Body of pancreas (tissue), 4 donors: Measurements from ENCODE around the gene ATP13A3. TPM values are rescaled to one million over a fixed set of nuclear protein-coding genes. Genes with fewer than 3 reads are reported as not detected.
A peak's percentile ranks its signal among the peaks of the same experiment; 100 is the strongest.

ENCODE experiments used
- ATAC-seq: fragments of 150-250 bp; one replicate; pipeline ENCODE4 v1.9.1; 2016
- DNase-seq, 4 donors: peaks; one replicate each; pipeline ENCODE4 v3.0.0-alpha.2; 2019
- H3K27ac ChIP-seq, 4 donors: fragments of 200-600 bp; sonication (generic); 1 replicate in 3 of 4; 2 replicates in 1 of 4; pipeline versions ENCODE4 v1.5.1 to v1.6.1; 2016 to 2019; ENCODE audit warnings: mild to moderate bottlenecking in 1 of 4, mixed read lengths in 1 of 4, moderate library complexity in 1 of 4
- H3K27me3 ChIP-seq, 2 donors: fragments of 200-600 bp; sonication (generic); one replicate each; pipeline ENCODE4 v1.6.0; 2016; ENCODE audit warnings: mild to moderate bottlenecking in 1 of 2
- H3K36me3 ChIP-seq, 2 donors: fragments of 200-600 bp; sonication (generic); replicated peaks in 1 of 2; 2 replicates each; pipeline ENCODE4 v1.5.1; 2016; ENCODE audit warnings: low read depth in 2 of 2; ENCODE audit not compliant: insufficient read depth in 1 of 2
- H3K4me1 ChIP-seq: fragments of 200-600 bp; sonication (generic); one replicate; pipeline ENCODE4 v1.6.0; 2016
- H3K4me3 ChIP-seq, 2 donors: fragments of 200-600 bp; sonication (generic); 1 replicate in 1 of 2; 2 replicates in 1 of 2; pipeline ENCODE4 v1.5.1; 2016 to 2019
- H3K9me3 ChIP-seq, 3 donors: fragments of 200-600 bp; sonication (generic); 1 replicate in 2 of 3; 2 replicates in 1 of 3; pipeline ENCODE4 v1.5.1; 2016
- POLR2A ChIP-seq, 3 donors: fragments of 450-650 bp; IDR thresholded peaks; one replicate each; pipeline ENCODE4 v1.6.1; 2016; ENCODE audit warnings: antibody characterized with exemption in 3 of 3, mild to moderate bottlenecking in 2 of 3
- WGBS, 2 donors: methylation state at CpG; one replicate each; pipeline ENCODE4 v1.1.5; 2017; 5-methylcytosine and 5-hydroxymethylcytosine counted together
- intact Hi-C: fragments of 100-400 bp; cut with DNase I; formaldehyde crosslinking; loops from one replicate; pipeline ENCODE4 v1.15.1; 2023
- total RNA-seq, 2 donors: library from RNA; depleted of rRNA; stranded (reverse); fragments of >200 nt; gene quantifications; one replicate each; pipeline ENCODE4 v1.1.0, GENCODE V29; 2016
- TF ChIP-seq, protein P1 (sequence below), 7 experiments: fragments of 450-650 bp in 4 of 7; fragments of 200-600 bp in 3 of 7; sonication (generic) in 3 of 7; IDR thresholded peaks; one replicate each; pipeline ENCODE4 v1.5.1; 2016 to 2019; ENCODE audit warnings: antibody characterized with exemption in 7 of 7

Gene ATP13A3
- total RNA-seq, 2 donors from 2014 or later, result 35.6 to 56.0 TPM

DNA sequence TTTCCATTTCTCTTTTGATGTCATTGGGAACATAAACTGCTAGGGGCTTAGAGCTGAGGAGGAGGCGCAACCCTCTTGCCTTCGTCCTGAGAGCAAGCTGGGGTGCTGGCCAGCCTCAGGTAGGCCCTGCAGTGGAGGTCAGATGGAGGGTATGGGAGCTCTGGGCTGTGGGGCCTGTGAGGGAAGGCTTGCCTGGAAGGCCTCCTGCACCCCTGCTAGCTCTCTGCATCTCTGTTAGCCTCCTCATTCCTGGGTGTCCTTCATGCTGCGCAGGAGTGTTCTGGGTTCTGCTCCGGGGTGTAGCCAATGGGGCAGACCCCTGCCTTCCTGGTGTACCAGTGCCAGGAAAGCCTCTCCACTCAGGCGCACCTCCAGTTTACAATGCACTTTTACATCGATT lies 99.5 kb downstream of the ATP13A3 start:
- H3K4me1 ChIP-seq, result no peaks in the 10 kb centered on the region
- H3K27ac ChIP-seq, result no peak overlapping the region
- no peaks in the 10 kb centered on the region for H3K9me3 ChIP-seq
- H3K27me3 ChIP-seq, result no peaks in the 10 kb centered on the region
- WGBS, 2 donors, result 82 to 87% methylated on average over 1 to 6 of the region's 6 CpGs
- no peak overlapping the region for H3K4me3 ChIP-seq
- TF ChIP-seq, protein P1, sequence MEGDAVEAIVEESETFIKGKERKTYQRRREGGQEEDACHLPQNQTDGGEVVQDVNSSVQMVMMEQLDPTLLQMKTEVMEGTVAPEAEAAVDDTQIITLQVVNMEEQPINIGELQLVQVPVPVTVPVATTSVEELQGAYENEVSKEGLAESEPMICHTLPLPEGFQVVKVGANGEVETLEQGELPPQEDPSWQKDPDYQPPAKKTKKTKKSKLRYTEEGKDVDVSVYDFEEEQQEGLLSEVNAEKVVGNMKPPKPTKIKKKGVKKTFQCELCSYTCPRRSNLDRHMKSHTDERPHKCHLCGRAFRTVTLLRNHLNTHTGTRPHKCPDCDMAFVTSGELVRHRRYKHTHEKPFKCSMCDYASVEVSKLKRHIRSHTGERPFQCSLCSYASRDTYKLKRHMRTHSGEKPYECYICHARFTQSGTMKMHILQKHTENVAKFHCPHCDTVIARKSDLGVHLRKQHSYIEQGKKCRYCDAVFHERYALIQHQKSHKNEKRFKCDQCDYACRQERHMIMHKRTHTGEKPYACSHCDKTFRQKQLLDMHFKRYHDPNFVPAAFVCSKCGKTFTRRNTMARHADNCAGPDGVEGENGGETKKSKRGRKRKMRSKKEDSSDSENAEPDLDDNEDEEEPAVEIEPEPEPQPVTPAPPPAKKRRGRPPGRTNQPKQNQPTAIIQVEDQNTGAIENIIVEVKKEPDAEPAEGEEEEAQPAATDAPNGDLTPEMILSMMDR (IDR thresholded peaks at IDR 0.05), result no peak
- TF ChIP-seq POLR2A (IDR thresholded peaks at IDR 0.05), result no peak
- ATAC-seq, result no peak
- intact Hi-C loops, result no loop called here
- H3K36me3 ChIP-seq, result no peaks in the 10 kb centered on the region
- peak in 1 of 4 donors; percentile 4 for DNase-seq

DNA sequence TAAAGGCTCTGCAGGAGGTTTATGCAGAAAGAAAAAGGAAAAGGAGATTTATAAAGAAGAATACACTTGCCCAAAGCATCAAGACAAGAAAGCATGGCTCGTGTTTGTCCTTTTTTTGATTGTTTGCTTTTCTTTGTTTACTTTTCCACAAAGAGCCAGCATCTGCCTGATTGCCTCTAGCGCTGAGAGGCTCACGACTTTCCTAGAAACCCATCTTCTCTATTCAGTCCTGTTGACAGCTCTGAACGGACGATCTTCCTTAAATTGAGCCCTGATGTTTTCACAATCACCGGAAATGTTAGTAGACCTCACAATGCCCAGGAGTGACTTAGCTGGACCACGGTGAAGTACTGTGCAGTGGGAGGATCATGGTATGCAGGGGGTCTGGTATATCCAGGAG lies 100.2 kb downstream of the ATP13A3 start:
- Histone ChIP-seq H3K9me3 (no peaks in the 10 kb centered on the region), H3K27ac (no peak overlapping the region), H3K4me3 (no peak overlapping the region), H3K36me3 (no peaks in the 10 kb centered on the region), H3K27me3 (no peaks in the 10 kb centered on the region), H3K4me1 (peaks cover 1% of the 10 kb centered on the region)
- DNase-seq, result peak in 1 of 4 donors; percentile 1
- WGBS, 2 donors, result 43 to 56% methylated on average over 7 of the region's 7 CpGs
- no peak for ATAC-seq
- no peak for TF ChIP-seq POLR2A (IDR thresholded peaks at IDR 0.05)
- TF ChIP-seq, protein P1 (IDR thresholded peaks at IDR 0.05), result no peak
- intact Hi-C loops, result no loop called here

DNA sequence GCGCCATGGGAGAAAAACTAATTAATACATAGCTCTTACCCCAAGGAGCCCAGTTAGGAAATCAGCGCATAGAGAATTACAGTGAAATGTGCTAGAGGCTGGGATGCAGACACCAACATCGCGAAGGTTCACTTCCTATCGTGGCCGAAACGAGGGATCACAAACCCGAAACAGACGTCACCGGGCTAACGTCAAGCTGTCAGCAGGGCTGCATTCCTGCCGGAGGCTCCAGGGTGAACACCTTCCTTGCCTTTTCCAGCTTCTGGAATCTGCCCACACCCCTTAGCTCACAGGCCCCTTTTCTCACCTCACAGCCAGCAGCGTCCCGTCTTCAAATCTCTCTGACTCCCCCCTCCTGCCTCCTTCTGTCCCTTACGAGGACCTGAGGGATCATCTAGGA lies 100.7 kb downstream of the ATP13A3 start:
- whole genome bisulfite sequencing, 2 donors, result 76 to 88% methylated on average over 15 of the region's 15 CpGs

DNA sequence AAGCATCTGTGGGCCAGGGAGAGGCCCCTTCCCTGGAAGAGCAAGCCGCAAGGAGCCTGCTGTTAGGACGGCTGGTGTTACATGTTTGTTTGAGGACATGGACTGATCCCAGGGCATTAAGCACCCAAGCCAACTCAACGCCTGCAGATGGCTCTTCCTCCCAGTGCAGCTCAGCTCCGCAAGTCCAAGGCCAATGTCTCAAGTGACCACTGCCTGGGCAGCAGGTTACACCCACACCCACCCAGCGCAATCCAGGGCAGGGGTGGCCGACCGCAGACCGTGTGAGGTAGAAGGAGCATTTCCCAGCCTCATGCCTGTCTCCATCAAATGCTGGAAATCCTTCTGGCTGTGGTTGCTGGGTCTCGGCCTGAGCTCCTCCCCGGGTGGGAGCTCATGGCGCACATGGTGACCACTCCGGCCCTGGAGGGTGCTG lies 102.2 kb downstream of the ATP13A3 start:
- Histone ChIP-seq H3K27ac (no peak overlapping the region), H3K36me3 (no peaks in the 10 kb centered on the region), H3K4me1 (peaks cover 6% of the 10 kb centered on the region), H3K9me3 (no peaks in the 10 kb centered on the region), H3K27me3 (peaks cover 0 to 4% of the 10 kb centered on the region in 2 donors), H3K4me3 (no peak overlapping the region)
- WGBS, 2 donors, result 78% methylated on average over 10 to 12 of the region's 12 CpGs
- TF ChIP-seq POLR2A (IDR thresholded peaks at IDR 0.05), result no peak
- TF ChIP-seq, protein P1 (IDR thresholded peaks at IDR 0.05), result no peak
- ATAC-seq (no peak), DNase-seq (peak in 1 of 4 donors; percentile 4)
- intact Hi-C loops, result no loop called here

More for the DNA sequence above, 100.7 kb downstream of the ATP13A3 start:
- H3K36me3 ChIP-seq, result no peaks in the 10 kb centered on the region
- no peak for ATAC-seq
- H3K27ac ChIP-seq, result no peak overlapping the region
- TF ChIP-seq, protein P1 (IDR thresholded peaks at IDR 0.05), result no peak
- TF ChIP-seq POLR2A (IDR thresholded peaks at IDR 0.05), result no peak
- peaks cover 6% of the 10 kb centered on the region for H3K4me1 ChIP-seq
- intact Hi-C loops, result no loop called here
- peak in 1 of 4 donors; percentile 4 for DNase-seq
- H3K4me3 ChIP-seq, result no peak overlapping the region
- H3K9me3 ChIP-seq, result no peaks in the 10 kb centered on the region
- H3K27me3 ChIP-seq, result no peaks in the 10 kb centered on the region

DNA sequence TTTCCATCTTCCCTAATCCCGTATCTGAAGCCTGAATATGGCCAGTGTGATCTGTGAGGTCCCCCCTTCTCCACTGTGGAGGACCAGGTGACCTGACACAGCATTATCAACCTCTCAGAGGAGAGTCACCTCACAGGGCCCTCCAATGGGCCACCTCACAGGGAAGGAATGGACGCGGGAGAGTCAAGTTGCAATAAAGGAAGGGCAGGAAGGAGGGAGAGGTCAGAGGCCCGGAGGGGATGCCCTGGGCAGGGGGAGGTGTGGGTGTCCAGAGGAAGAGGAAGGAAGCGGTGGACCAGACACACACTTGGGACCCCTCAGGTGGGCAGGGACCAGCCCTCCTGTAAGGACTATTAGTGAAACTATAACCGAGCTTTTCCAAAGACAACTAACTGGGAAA lies 102.6 kb downstream of the ATP13A3 start:
- intact Hi-C loops, result no loop called here
- peaks cover 0 to 4% of the 10 kb centered on the region in 2 donors for H3K27me3 ChIP-seq
- TF ChIP-seq, protein P1 (IDR thresholded peaks at IDR 0.05), result no peak
- no peak for TF ChIP-seq POLR2A (IDR thresholded peaks at IDR 0.05)
- ATAC-seq (no peak), DNase-seq (peak in 1 of 4 donors; percentile 1)
- H3K4me3 ChIP-seq, result no peak overlapping the region
- peaks cover 6% of the 10 kb centered on the region for H3K4me1 ChIP-seq
- H3K36me3 ChIP-seq, result no peaks in the 10 kb centered on the region
- 64 to 72% methylated on average over 6 of the region's 6 CpGs for WGBS, 2 donors
- H3K27ac ChIP-seq, result no peak overlapping the region
- no peaks in the 10 kb centered on the region for H3K9me3 ChIP-seq
